K562 (cell line): ENCODE results near the gene ZNF32. TPM values are rescaled to one million over a fixed set of nuclear protein-coding genes. Genes with fewer than 3 reads are reported as not detected.
"Not testable (repeated sequence)": the region's sequence is repeated elsewhere in the genome, so short reads cannot be mapped to it uniquely, and the experiment has no call there.

Experiments used
- ATAC-seq: fragments of 200-7000 bp; cut with Tn5 transposase; 3 replicates; pipeline ENCODE4 v1.9.1; 2020; ENCODE audit warnings: moderate library complexity
- BruUV-seq: library from RNA; stranded (reverse); fragments of 400-500 nt; replicated peaks from 2 replicates; lab custom pipeline; 2021; lab: Mats Ljungman, UMichigan
- CTCF ChIA-PET: fragments of 300-600 bp; formaldehyde crosslinking; extraction: SDS; loops from one replicate; lab custom pipeline; 2021; ENCODE audit warnings: low intra/inter-chr PET ratio; lab: Yijun Ruan, JAX
- POLR2A ChIA-PET: fragments of 300-600, 350-650 bp; sonication (Branson Sonifier 250); formaldehyde crosslinking; extraction: SDS; loops from one replicate; lab custom pipeline; 2021; ENCODE audit warnings: antibody characterized with exemption, inconsistent platforms; lab: Yijun Ruan, JAX
- DNase-seq, 4 experiments: peaks; one replicate each; pipeline versions ENCODE4 v3.0.0 to v3.0.0-alpha.2; 2011 to 2018; ENCODE audit warnings: low spot score in 3 of 4, mixed read lengths in 3 of 4; ENCODE audit errors: extremely low read depth in 1 of 4
- FAIRE-seq: peaks from 2 replicates; lab custom pipeline; 2011; peaks lifted over from hg19 to GRCh38; lab: Jason Lieb, UNC
- H2AFZ ChIP-seq: 2 replicates; pipeline ENCODE4 v1.6.0; 2011; ENCODE audit warnings: low read depth, low read length, control low read depth, inconsistent platforms
- H3K27ac ChIP-seq: fragments of 200-600 bp; 3 replicates; pipeline ENCODE4 v1.8.0; 2011; ENCODE audit warnings: low read depth, mild to moderate bottlenecking, control low read depth, inconsistent platforms, low read length, moderate library complexity, mixed read lengths; ENCODE audit errors: extremely low read depth
- H3K27me3 ChIP-seq, 2 experiments: fragments of 300-600 bp in 1 of 2; 2 replicates in 1 of 2; 3 replicates in 1 of 2; pipeline versions ENCODE4 v1.6.0 to v1.8.0; 2011; ENCODE audit warnings: inconsistent platforms in 2 of 2, low read length in 2 of 2, mild to moderate bottlenecking in 1 of 2, mixed read lengths in 1 of 2, moderate library complexity in 1 of 2; ENCODE audit not compliant: control insufficient read depth in 2 of 2, insufficient read depth in 2 of 2
- H3K36me3 ChIP-seq: fragments of 300-600 bp; 3 replicates; pipeline ENCODE4 v1.8.0; 2011; ENCODE audit warnings: mild to moderate bottlenecking, low read length, inconsistent platforms; ENCODE audit not compliant: control insufficient read depth, insufficient read depth
- H3K4me1 ChIP-seq, 2 experiments: fragments of 200-600 bp in 1 of 2; replicated peaks in 1 of 2; 2 replicates in 1 of 2; 3 replicates in 1 of 2; pipeline versions ENCODE4 v1.5.1 to v1.8.0; 2011; ENCODE audit warnings: inconsistent platforms in 2 of 2, low read length in 2 of 2, mild to moderate bottlenecking in 1 of 2, mixed read lengths in 1 of 2, moderate library complexity in 1 of 2; ENCODE audit not compliant: control insufficient read depth in 2 of 2, insufficient read depth in 2 of 2
- H3K4me2 ChIP-seq: 2 replicates; pipeline ENCODE4 v1.6.1; 2011; ENCODE audit warnings: low read length, control low read depth, inconsistent platforms, mixed read lengths; ENCODE audit not compliant: insufficient read depth
- H3K4me3 ChIP-seq: fragments of 200-600 bp; sonication (generic), shearing (Covaris generic); 2 replicates; pipeline ENCODE4 v1.5.1; 2016; ENCODE audit warnings: control low read depth, inconsistent platforms
- H3K79me2 ChIP-seq: fragments of 200-600 bp; 3 replicates; pipeline ENCODE4 v1.8.0; 2011; ENCODE audit warnings: low read length, inconsistent platforms; ENCODE audit not compliant: control insufficient read depth, insufficient read depth
- H3K9ac ChIP-seq, 2 experiments: 2 replicates each; pipeline versions ENCODE4 v1.6.0 to v1.6.1; 2011; ENCODE audit warnings: low read depth in 2 of 2, low read length in 2 of 2, control low read depth in 1 of 2, inconsistent platforms in 1 of 2, mild to moderate bottlenecking in 1 of 2, mixed read lengths in 1 of 2; ENCODE audit not compliant: insufficient read depth in 1 of 2
- H3K9me1 ChIP-seq: one replicate; pipeline ENCODE4 v1.6.0; 2011; ENCODE audit warnings: inconsistent platforms, mild to moderate bottlenecking, low read length, moderate library complexity; ENCODE audit not compliant: control insufficient read depth, insufficient read depth
- H3K9me3 ChIP-seq: replicated peaks from 2 replicates; pipeline ENCODE4 v1.5.1; 2011; ENCODE audit warnings: low read depth, low read length, inconsistent platforms; ENCODE audit not compliant: control insufficient read depth, insufficient read depth
- H4K20me1 ChIP-seq: replicated peaks from 2 replicates; pipeline ENCODE4 v1.6.1; 2011; ENCODE audit warnings: low read length, inconsistent platforms, mixed read lengths; ENCODE audit not compliant: control insufficient read depth, insufficient read depth
- ARID1B ChIP-seq: fragments of 450-650 bp; IDR thresholded peaks from 2 replicates; pipeline ENCODE4 v1.6.1; 2016; ENCODE audit warnings: antibody characterized with exemption, mild to moderate bottlenecking, inconsistent platforms
- CBFA2T2 ChIP-seq: fragments of 450-650 bp; conservative IDR thresholded peaks from 2 replicates; pipeline ENCODE4 v1.6.1; 2017; ENCODE audit warnings: mild to moderate bottlenecking
- CBFA2T3 ChIP-seq: fragments of 450-650 bp; IDR thresholded peaks from 2 replicates; pipeline ENCODE4 v1.6.1; 2017
- HNRNPUL1 ChIP-seq: fragments of 200-400 bp; formaldehyde crosslinking; IDR thresholded peaks from 2 replicates; pipeline ENCODE4 v1.6.1; 2017; ENCODE audit warnings: low read length
- NCOR1 ChIP-seq: fragments of 450-650 bp; IDR thresholded peaks from 2 replicates; pipeline ENCODE4 v1.6.1; 2016; ENCODE audit warnings: mild to moderate bottlenecking, moderate library complexity
- TAL1 ChIP-seq: fragments of 450-650 bp; IDR thresholded peaks from 2 replicates; pipeline ENCODE4 v1.6.1; 2016; ENCODE audit warnings: mild to moderate bottlenecking
- TEAD4 ChIP-seq, 2 experiments: sonication (generic) in 1 of 2; formaldehyde crosslinking in 1 of 2; IDR thresholded peaks; 2 replicates each; pipeline versions ENCODE4 v1.6.1 to v1.8.0; 2012 to 2022; ENCODE audit warnings: borderline replicate concordance in 1 of 2, inconsistent platforms in 1 of 2, low read length in 1 of 2, mild to moderate bottlenecking in 1 of 2, missing genetic modification reagents in 1 of 2
- TFAM ChIP-seq: fragments of 250-450 bp; sonication (Bioruptor Pico); conservative IDR thresholded peaks from 2 replicates; pipeline ENCODE4 v1.5.0; 2021; ENCODE audit warnings: mild to moderate bottlenecking, moderate library complexity
- ZNF217 ChIP-seq: sonication (generic); formaldehyde crosslinking; IDR thresholded peaks from 2 replicates; pipeline ENCODE4 v1.8.0; 2022; ENCODE audit warnings: mild to moderate bottlenecking, missing genetic modification reagents
- WGBS: fragments of 100-300 bp; shearing (Covaris generic); methylation state at CpG from one replicate; pipeline ENCODE4 v1.1.6; 2016; ENCODE audit warnings: low coverage, mixed read lengths; ENCODE audit not compliant: insufficient coverage; ENCODE audit errors: missing lambda C conversion rate; 5-methylcytosine and 5-hydroxymethylcytosine counted together
- in situ Hi-C: fragments of 300-500 bp; cut with MboI; formaldehyde crosslinking; loops from 4 replicates; pipeline ENCODE4 v1.15.0; 2018; ENCODE audit warnings: inconsistent platforms, mixed read lengths
- intact Hi-C: fragments of 100-400 bp; cut with micrococcal nuclease; formaldehyde crosslinking; loops from 2 replicates; pipeline ENCODE4 v1.14.2; 2022
- polyA plus RNA-seq, 8 experiments: library from polyadenylated mRNA; depleted of rRNA in 4 of 8; stranded (reverse) in 5 of 8; unstranded in 3 of 8; fragments of >200 nt; fragmentation: Nextera tagmentation in 2 of 8; fragmentation: Illumina TruSeq in 1 of 8; extraction: Ambion mirVana in 2 of 8; extraction: Trizol in 1 of 8; gene quantifications; 2 replicates each; pipeline versions ENCODE4 v1.2.1 to v1.2.3, GENCODE V29; 2011 to 2014; ENCODE audit warnings: inconsistent platforms in 1 of 8, missing spikeins in 1 of 8
- total RNA-seq, 7 experiments: library from RNA; depleted of rRNA in 6 of 7; stranded (reverse); fragments of >200 nt in 6 of 7; fragmentation: Illumina TruSeq in 2 of 7; extraction: Trizol in 2 of 7; gene quantifications; 2 replicates each; pipeline versions ENCODE4 v1.2.1 to v1.2.3, GENCODE V29; 2011 to 2021; ENCODE audit warnings: low replicate concordance in 1 of 7
- TF ChIP-seq, protein P1 (sequence below): IDR thresholded peaks from 2 replicates; pipeline ENCODE4 v1.6.1; 2011; ENCODE audit warnings: borderline replicate concordance, low read depth, mild to moderate bottlenecking, moderate library complexity, low read length; ENCODE audit not compliant: insufficient read depth, poor library complexity, severe bottlenecking
- TF ChIP-seq, protein P2 (sequence below): sonication (generic); formaldehyde crosslinking; IDR thresholded peaks from 2 replicates; pipeline ENCODE4 v1.8.1; 2023; ENCODE audit warnings: mild to moderate bottlenecking, missing genetic modification reagents

Gene ZNF32
- total and polyA plus RNA-seq, 9 of the 15 experiments (the other 6 are each of a cell fraction or from before 2014, with no cell fraction given): 17.3 to 57.0 (median 26.3) TPM

DNA sequence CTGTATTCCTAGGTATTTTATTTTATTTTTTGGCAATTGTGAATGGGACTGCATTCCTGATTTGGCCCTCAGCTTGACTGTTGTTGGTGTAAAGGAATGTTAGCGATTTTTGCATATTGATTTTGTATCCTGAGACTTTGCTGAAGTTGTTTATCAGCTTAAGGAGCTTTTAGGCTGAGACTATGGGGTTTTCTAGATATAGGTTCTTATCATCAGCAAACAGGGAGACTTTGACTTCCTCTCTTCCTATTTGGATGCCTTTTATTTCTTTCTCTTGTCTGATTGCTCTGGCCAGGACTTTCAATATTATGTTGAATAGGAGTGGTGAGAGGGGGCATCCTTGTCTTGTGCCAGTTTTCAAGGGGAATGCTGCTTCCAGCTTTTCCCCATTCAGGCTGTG, 12.9 kb downstream of the ZNF32 start:
- H3K4me1 ChIP-seq, H3K79me2 ChIP-seq, H3K4me3 ChIP-seq, H2AFZ ChIP-seq, BruUV-seq, H3K4me2 ChIP-seq, H3K9me3 ChIP-seq, FAIRE-seq, in situ Hi-C loops, intact Hi-C loops, CTCF ChIA-PET, H3K27ac ChIP-seq, H3K27me3 ChIP-seq, H4K20me1 ChIP-seq, H3K9ac ChIP-seq, H3K36me3 ChIP-seq, H3K9me1 ChIP-seq, POLR2A ChIA-PET, DNase-seq, ATAC-seq: not testable (repeated sequence)
- WGBS: 0% methylated on average over 1 of the region's 1 CpG
- TF ChIP-seq ARID1B (peak; percentile 67), CBFA2T3 (peak; percentile 64), CBFA2T2 (peak; percentile 33), NCOR1 (peak; percentile 8; the same call in 1 of the 2 replicates), TAL1 (peak; percentile 36; the same call in 1 of the 2 replicates)

DNA sequence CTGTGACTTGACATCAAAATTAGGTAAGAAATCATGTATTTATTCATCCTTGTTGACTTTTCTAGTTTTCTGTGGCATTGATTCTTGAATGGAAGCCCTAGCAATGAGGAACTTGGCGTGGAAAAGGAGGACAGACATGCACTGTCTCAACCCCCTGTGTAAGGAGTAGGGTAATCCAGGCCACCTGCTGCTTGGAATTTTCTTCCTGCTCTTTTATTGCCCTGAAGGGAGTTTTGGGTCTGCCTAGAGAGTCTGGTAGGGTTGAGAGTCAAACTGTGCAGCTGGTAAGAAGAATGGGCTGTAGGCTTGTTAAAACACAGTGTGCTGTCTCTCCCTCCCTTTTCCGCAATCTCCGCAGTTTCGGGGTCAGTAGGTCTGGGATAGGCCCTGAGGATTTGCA, 19.7 kb downstream of the ZNF32 start:
- no peak overlapping the region for H3K27ac ChIP-seq
- no peak overlapping the region for H3K4me3 ChIP-seq
- no peak for FAIRE-seq
- H4K20me1 ChIP-seq: no peaks in the 10 kb centered on the region
- intact Hi-C loops (no loop called here), in situ Hi-C loops (no loop called here)
- no peak overlapping the region for H3K9ac ChIP-seq
- CTCF ChIA-PET: no interaction called here
- WGBS: 56% methylated on average over 4 of the region's 4 CpGs
- no peaks in the 10 kb centered on the region for H3K9me1 ChIP-seq
- H3K36me3 ChIP-seq: no peaks in the 10 kb centered on the region
- H3K9me3 ChIP-seq: no peaks in the 10 kb centered on the region; the same call in 1 of the 2 replicates
- H3K4me2 ChIP-seq: no peak overlapping the region
- no peaks in the 10 kb centered on the region for H3K27me3 ChIP-seq
- H2AFZ ChIP-seq: no peak overlapping the region
- no TSS peak for BruUV-seq
- peaks cover 0 to 8% of the 10 kb centered on the region in 2 experiments; a peak in 2 of 5 replicates for H3K4me1 ChIP-seq
- POLR2A ChIA-PET: no interaction called here
- no peaks in the 10 kb centered on the region for H3K79me2 ChIP-seq
- no peak for DNase-seq
- no peak for ATAC-seq
- TF ChIP-seq, protein P1, sequence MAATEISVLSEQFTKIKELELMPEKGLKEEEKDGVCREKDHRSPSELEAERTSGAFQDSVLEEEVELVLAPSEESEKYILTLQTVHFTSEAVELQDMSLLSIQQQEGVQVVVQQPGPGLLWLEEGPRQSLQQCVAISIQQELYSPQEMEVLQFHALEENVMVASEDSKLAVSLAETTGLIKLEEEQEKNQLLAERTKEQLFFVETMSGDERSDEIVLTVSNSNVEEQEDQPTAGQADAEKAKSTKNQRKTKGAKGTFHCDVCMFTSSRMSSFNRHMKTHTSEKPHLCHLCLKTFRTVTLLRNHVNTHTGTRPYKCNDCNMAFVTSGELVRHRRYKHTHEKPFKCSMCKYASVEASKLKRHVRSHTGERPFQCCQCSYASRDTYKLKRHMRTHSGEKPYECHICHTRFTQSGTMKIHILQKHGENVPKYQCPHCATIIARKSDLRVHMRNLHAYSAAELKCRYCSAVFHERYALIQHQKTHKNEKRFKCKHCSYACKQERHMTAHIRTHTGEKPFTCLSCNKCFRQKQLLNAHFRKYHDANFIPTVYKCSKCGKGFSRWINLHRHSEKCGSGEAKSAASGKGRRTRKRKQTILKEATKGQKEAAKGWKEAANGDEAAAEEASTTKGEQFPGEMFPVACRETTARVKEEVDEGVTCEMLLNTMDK: no peak
- TF ChIP-seq ZNF217 (CRISPR knock-in tag) (no peak), TFAM (no peak), TEAD4 (IDR thresholded peaks at IDR 0.05; ENCODE audit: low read length) (no peak), TEAD4 (CRISPR knock-in tag; IDR thresholded peaks at IDR 0.05; ENCODE audit: borderline replicate concordance) (no peak), HNRNPUL1 (no peak)
- TF ChIP-seq, protein P2, sequence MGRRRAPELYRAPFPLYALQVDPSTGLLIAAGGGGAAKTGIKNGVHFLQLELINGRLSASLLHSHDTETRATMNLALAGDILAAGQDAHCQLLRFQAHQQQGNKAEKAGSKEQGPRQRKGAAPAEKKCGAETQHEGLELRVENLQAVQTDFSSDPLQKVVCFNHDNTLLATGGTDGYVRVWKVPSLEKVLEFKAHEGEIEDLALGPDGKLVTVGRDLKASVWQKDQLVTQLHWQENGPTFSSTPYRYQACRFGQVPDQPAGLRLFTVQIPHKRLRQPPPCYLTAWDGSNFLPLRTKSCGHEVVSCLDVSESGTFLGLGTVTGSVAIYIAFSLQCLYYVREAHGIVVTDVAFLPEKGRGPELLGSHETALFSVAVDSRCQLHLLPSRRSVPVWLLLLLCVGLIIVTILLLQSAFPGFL (CRISPR knock-in tag): no peak
